HepG2 (cell line): ENCODE measurements around the gene JAGN1. TPM values are rescaled to one million over a fixed set of nuclear protein-coding genes. Genes with fewer than 3 reads are reported as not detected.

Source experiments
- ATAC-seq: fragments of 200-7000 bp; cut with Tn5 transposase; 3 replicates; pipeline ENCODE4 v1.9.1; 2020; ENCODE audit warnings: mild to moderate bottlenecking, moderate library complexity
- BruUV-seq: library from RNA; stranded (reverse); fragments of 400-500 nt; replicated peaks from 2 replicates; lab custom pipeline; 2021; lab: Mats Ljungman, UMichigan
- CTCF ChIA-PET: fragments of 300-600 bp; formaldehyde crosslinking; extraction: SDS; loops from one replicate; lab custom pipeline; 2021; ENCODE audit warnings: low total read pairs, inconsistent platforms, low intra/inter-chr PET ratio; lab: Yijun Ruan, JAX
- POLR2A ChIA-PET: fragments of 350-600 bp; sonication (Branson Sonifier 250); formaldehyde crosslinking; loops from one replicate; lab custom pipeline; 2020; ENCODE audit warnings: antibody characterized with exemption, inconsistent platforms; lab: Yijun Ruan, JAX
- DNase-seq: peaks from one replicate; pipeline ENCODE4 v3.0.0-alpha.2; 2015; ENCODE audit warnings: low spot score
- FAIRE-seq: peaks from 3 replicates; lab custom pipeline; 2011; peaks lifted over from hg19 to GRCh38; lab: Jason Lieb, UNC
- H2AFZ ChIP-seq: one replicate; pipeline ENCODE4 v1.6.1; 2011; ENCODE audit warnings: low read length, inconsistent platforms
- H3K27ac ChIP-seq: fragments of 300-600 bp; 3 replicates; pipeline ENCODE4 v1.8.0; 2011; ENCODE audit warnings: mixed run types, mild to moderate bottlenecking, mixed read lengths, low read length, inconsistent platforms; ENCODE audit not compliant: insufficient read depth; ENCODE audit errors: extremely low read length
- H3K27me3 ChIP-seq, 2 experiments: fragments of 200-600 bp in 1 of 2; 2 replicates in 1 of 2; 3 replicates in 1 of 2; pipeline versions ENCODE4 v1.6.0 to v1.8.0; 2011; ENCODE audit warnings: low read length in 2 of 2, mild to moderate bottlenecking in 2 of 2, moderate library complexity in 2 of 2, inconsistent platforms in 1 of 2; ENCODE audit not compliant: insufficient read depth in 2 of 2, control insufficient read depth in 1 of 2
- H3K36me3 ChIP-seq, 2 experiments: fragments of 200-600 bp in 1 of 2; replicated peaks in 1 of 2; 2 replicates in 1 of 2; 3 replicates in 1 of 2; pipeline versions ENCODE4 v1.5.1 to v1.8.0; 2011; ENCODE audit warnings: low read length in 2 of 2, inconsistent platforms in 1 of 2; ENCODE audit not compliant: insufficient read depth in 2 of 2, control insufficient read depth in 1 of 2
- H3K4me1 ChIP-seq: 2 replicates; pipeline ENCODE4 v1.5.1; 2012; ENCODE audit warnings: low read length, inconsistent platforms; ENCODE audit not compliant: insufficient read depth
- H3K4me2 ChIP-seq: 2 replicates; pipeline ENCODE4 v1.6.0; 2011; ENCODE audit warnings: low read depth, low read length, inconsistent platforms
- H3K4me3 ChIP-seq, 3 experiments: fragments of 200-600 bp in 1 of 3; sonication (generic), shearing (Covaris generic) in 1 of 3; replicated peaks in 1 of 3; 2 replicates each; pipeline ENCODE4 v1.5.1; 2011 to 2016; ENCODE audit warnings: low read length in 3 of 3, inconsistent platforms in 2 of 3, low read depth in 2 of 3, mild to moderate bottlenecking in 2 of 3, control low read depth in 1 of 3, mixed read lengths in 1 of 3; ENCODE audit not compliant: insufficient read depth in 1 of 3
- H3K79me2 ChIP-seq: one replicate; pipeline ENCODE4 v1.6.1; 2011; ENCODE audit warnings: low read length, inconsistent platforms; ENCODE audit not compliant: insufficient read depth
- H3K9ac ChIP-seq: 2 replicates; pipeline ENCODE4 v1.6.0; 2011; ENCODE audit warnings: mild to moderate bottlenecking, low read depth, low read length, inconsistent platforms; ENCODE audit not compliant: insufficient read depth
- H3K9me3 ChIP-seq: 2 replicates; pipeline ENCODE4 v1.5.1; 2012; ENCODE audit warnings: mild to moderate bottlenecking, low read length
- H4K20me1 ChIP-seq: 2 replicates; pipeline ENCODE4 v1.6.0; 2011; ENCODE audit warnings: inconsistent platforms, mild to moderate bottlenecking, low read length, moderate library complexity; ENCODE audit not compliant: insufficient read depth
- CEBPG ChIP-seq: IDR thresholded peaks from 2 replicates; pipeline ENCODE4 v1.6.1; 2016
- LCORL ChIP-seq, 2 experiments: fragments of 450-650 bp in 1 of 2; sonication (generic) in 1 of 2; formaldehyde crosslinking in 1 of 2; IDR thresholded peaks; 2 replicates each; pipeline versions ENCODE4 v1.5.0 to v1.6.1; 2017 to 2020; ENCODE audit warnings: antibody characterized with exemption in 1 of 2, missing genetic modification reagents in 1 of 2
- MAFG ChIP-seq: sonication (generic); formaldehyde crosslinking; IDR thresholded peaks from 2 replicates; pipeline ENCODE4 v1.5.1; 2020; ENCODE audit warnings: mild to moderate bottlenecking, missing genetic modification reagents
- MEIS2 ChIP-seq: sonication (generic); formaldehyde crosslinking; IDR thresholded peaks from 2 replicates; pipeline ENCODE4 v1.9.0; 2021; ENCODE audit warnings: mild to moderate bottlenecking, missing genetic modification reagents
- RAD51 ChIP-seq: fragments of 450-650 bp; IDR thresholded peaks from 2 replicates; pipeline ENCODE4 v1.6.1; 2016; ENCODE audit warnings: borderline replicate concordance
- SOX6 ChIP-seq, 2 experiments: fragments of 450-650 bp in 1 of 2; sonication (generic) in 1 of 2; formaldehyde crosslinking in 1 of 2; IDR thresholded peaks; 2 replicates each; pipeline versions ENCODE4 v1.4.0 to v1.6.1; 2017 to 2020; ENCODE audit warnings: antibody characterized with exemption in 1 of 2, mild to moderate bottlenecking in 1 of 2, missing genetic modification reagents in 1 of 2
- TMF1 ChIP-seq: sonication (generic); formaldehyde crosslinking; IDR thresholded peaks from 2 replicates; pipeline ENCODE4 v1.8.1; 2022; ENCODE audit warnings: low read depth, missing genetic modification reagents
- ZNF101 ChIP-seq: sonication (generic); formaldehyde crosslinking; IDR thresholded peaks from 2 replicates; pipeline ENCODE4 v1.4.0; 2020; ENCODE audit warnings: mild to moderate bottlenecking, low read depth, missing genetic modification reagents, borderline replicate concordance
- ZNF333 ChIP-seq: sonication (generic); formaldehyde crosslinking; IDR thresholded peaks from 2 replicates; pipeline ENCODE4 v1.4.0; 2020; ENCODE audit warnings: mild to moderate bottlenecking, missing genetic modification reagents, borderline replicate concordance
- ZNF335 ChIP-seq: sonication (generic); formaldehyde crosslinking; IDR thresholded peaks from 2 replicates; pipeline ENCODE4 v1.4.0; 2020; ENCODE audit warnings: missing genetic modification reagents
- ZNF629 ChIP-seq: sonication (generic); formaldehyde crosslinking; conservative IDR thresholded peaks from 2 replicates; pipeline ENCODE4 v1.5.0; 2020; ENCODE audit warnings: missing genetic modification reagents
- WGBS: methylation state at CpG from one replicate; pipeline ENCODE4 v1.1.6; 2017; ENCODE audit warnings: low lambda C conversion rate; 5-methylcytosine and 5-hydroxymethylcytosine counted together
- in situ Hi-C: cut with HindIII; loops from 2 replicates; pipeline ENCODE4 v1.10.0; 2017; ENCODE audit warnings: low pct_unique_long_range_greater_than_20kb; ENCODE audit not compliant: extremely low pct_ligation_motif_present
- intact Hi-C: fragments of 100-400 bp; cut with micrococcal nuclease; formaldehyde crosslinking; loops from one replicate; pipeline ENCODE4 v1.10.0; 2022; ENCODE audit not compliant: unreplicated experiment
- polyA plus RNA-seq, 8 experiments: library from polyadenylated mRNA; depleted of rRNA in 3 of 8; stranded (reverse) in 7 of 8; unstranded in 1 of 8; fragments of >200 nt; fragmentation: Illumina TruSeq in 4 of 8; extraction: Trizol in 4 of 8; gene quantifications; 2 replicates each; pipeline versions ENCODE4 v1.2.1 to v1.2.3, GENCODE V29; 2011 to 2016; ENCODE audit warnings: low read depth in 4 of 8, missing spikeins in 1 of 8, mixed read lengths in 1 of 8; ENCODE audit not compliant: insufficient read depth in 1 of 8
- total RNA-seq, 5 experiments: library from RNA; depleted of rRNA; stranded (reverse); fragments of >200 nt; fragmentation: Illumina TruSeq; extraction: Trizol; gene quantifications; 2 replicates each; pipeline ENCODE4 v1.2.3, GENCODE V29; 2016; ENCODE audit warnings: low read depth in 1 of 5
- TF ChIP-seq, protein P1 (sequence below): sonication (generic); formaldehyde crosslinking; IDR thresholded peaks from 2 replicates; pipeline ENCODE4; 2020; ENCODE audit warnings: missing genetic modification reagents, mild to moderate bottlenecking, borderline replicate concordance
- TF ChIP-seq, protein P2 (sequence below): sonication (generic); formaldehyde crosslinking; IDR thresholded peaks from 2 replicates; pipeline ENCODE4 v1.5.0; 2020; ENCODE audit warnings: mild to moderate bottlenecking, missing genetic modification reagents
- TF ChIP-seq, protein P3 (sequence below): sonication (generic); formaldehyde crosslinking; IDR thresholded peaks from 2 replicates; pipeline ENCODE4 v1.5.1; 2020; ENCODE audit warnings: missing genetic modification reagents, mild to moderate bottlenecking, borderline replicate concordance
- TF ChIP-seq, protein P4 (sequence below), 2 experiments: fragments of 450-650 bp in 1 of 2; sonication (generic) in 1 of 2; formaldehyde crosslinking; IDR thresholded peaks; 2 replicates each; pipeline versions ENCODE4 v1.5.0 to v1.8.0; 2020 to 2022; ENCODE audit warnings: mild to moderate bottlenecking in 1 of 2, missing genetic modification reagents in 1 of 2
- TF ChIP-seq, protein P5 (sequence below): sonication (generic); formaldehyde crosslinking; IDR thresholded peaks from 2 replicates; pipeline ENCODE4 v1.5.1; 2020; ENCODE audit warnings: mild to moderate bottlenecking, missing genetic modification reagents, borderline replicate concordance

The JAGN1 gene
- total and polyA plus RNA-seq, 2 of the 13 experiments (the other 11 are each of a cell fraction or from before 2014, with no cell fraction given): 49.9 to 50.9 TPM

DNA sequence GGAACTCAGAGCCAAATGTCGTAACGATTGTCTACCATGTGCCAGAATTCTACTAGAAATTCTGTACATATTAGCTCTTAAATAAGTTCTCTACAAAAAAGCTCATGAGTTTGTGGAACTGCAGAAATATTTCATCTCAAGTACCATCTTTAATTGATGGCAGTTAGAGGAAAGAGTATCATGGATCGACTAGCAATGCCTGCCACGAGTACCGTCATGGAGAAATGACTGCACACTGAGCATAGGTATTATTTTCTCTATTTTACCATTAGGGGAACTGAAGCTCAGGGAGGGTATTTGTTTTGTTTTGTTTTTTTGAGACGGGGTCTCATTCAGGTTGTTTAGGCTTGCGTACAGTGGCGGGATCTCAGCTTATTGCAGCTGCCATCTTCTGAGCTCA, 49.4 kb upstream of the JAGN1 start:
- in situ Hi-C loops: no loop called here
- POLR2A ChIA-PET: no interaction called here
- TF ChIP-seq ZNF333 (CRISPR knock-in tag): no peak
- no peak for TF ChIP-seq TMF1 (CRISPR knock-in tag)
- TF ChIP-seq, protein P1, sequence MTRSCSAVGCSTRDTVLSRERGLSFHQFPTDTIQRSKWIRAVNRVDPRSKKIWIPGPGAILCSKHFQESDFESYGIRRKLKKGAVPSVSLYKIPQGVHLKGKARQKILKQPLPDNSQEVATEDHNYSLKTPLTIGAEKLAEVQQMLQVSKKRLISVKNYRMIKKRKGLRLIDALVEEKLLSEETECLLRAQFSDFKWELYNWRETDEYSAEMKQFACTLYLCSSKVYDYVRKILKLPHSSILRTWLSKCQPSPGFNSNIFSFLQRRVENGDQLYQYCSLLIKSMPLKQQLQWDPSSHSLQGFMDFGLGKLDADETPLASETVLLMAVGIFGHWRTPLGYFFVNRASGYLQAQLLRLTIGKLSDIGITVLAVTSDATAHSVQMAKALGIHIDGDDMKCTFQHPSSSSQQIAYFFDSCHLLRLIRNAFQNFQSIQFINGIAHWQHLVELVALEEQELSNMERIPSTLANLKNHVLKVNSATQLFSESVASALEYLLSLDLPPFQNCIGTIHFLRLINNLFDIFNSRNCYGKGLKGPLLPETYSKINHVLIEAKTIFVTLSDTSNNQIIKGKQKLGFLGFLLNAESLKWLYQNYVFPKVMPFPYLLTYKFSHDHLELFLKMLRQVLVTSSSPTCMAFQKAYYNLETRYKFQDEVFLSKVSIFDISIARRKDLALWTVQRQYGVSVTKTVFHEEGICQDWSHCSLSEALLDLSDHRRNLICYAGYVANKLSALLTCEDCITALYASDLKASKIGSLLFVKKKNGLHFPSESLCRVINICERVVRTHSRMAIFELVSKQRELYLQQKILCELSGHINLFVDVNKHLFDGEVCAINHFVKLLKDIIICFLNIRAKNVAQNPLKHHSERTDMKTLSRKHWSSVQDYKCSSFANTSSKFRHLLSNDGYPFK (CRISPR knock-in tag): no peak
- no peak for TF ChIP-seq MAFG (CRISPR knock-in tag)
- TF ChIP-seq, protein P2, sequence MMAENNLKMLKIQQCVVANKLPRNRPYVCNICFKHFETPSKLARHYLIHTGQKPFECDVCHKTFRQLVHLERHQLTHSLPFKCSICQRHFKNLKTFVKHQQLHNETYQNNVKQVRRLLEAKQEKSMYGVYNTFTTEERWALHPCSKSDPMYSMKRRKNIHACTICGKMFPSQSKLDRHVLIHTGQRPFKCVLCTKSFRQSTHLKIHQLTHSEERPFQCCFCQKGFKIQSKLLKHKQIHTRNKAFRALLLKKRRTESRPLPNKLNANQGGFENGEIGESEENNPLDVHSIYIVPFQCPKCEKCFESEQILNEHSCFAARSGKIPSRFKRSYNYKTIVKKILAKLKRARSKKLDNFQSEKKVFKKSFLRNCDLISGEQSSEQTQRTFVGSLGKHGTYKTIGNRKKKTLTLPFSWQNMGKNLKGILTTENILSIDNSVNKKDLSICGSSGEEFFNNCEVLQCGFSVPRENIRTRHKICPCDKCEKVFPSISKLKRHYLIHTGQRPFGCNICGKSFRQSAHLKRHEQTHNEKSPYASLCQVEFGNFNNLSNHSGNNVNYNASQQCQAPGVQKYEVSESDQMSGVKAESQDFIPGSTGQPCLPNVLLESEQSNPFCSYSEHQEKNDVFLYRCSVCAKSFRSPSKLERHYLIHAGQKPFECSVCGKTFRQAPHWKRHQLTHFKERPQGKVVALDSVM: no peak
- no peak for TF ChIP-seq ZNF335 (CRISPR knock-in tag)
- no peak for TF ChIP-seq MEIS2 (CRISPR knock-in tag)
- no peak for TF ChIP-seq SOX6 (IDR thresholded peaks at IDR 0.05)
- no peak for TF ChIP-seq SOX6 (CRISPR knock-in tag; IDR thresholded peaks at IDR 0.05)
- no peak for TF ChIP-seq LCORL (IDR thresholded peaks at IDR 0.05)
- TF ChIP-seq LCORL (CRISPR knock-in tag; IDR thresholded peaks at IDR 0.05): no peak
- TF ChIP-seq RAD51: no peak
- TF ChIP-seq, protein P3, sequence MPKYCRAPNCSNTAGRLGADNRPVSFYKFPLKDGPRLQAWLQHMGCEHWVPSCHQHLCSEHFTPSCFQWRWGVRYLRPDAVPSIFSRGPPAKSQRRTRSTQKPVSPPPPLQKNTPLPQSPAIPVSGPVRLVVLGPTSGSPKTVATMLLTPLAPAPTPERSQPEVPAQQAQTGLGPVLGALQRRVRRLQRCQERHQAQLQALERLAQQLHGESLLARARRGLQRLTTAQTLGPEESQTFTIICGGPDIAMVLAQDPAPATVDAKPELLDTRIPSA: no peak
- TF ChIP-seq ZNF629: no peak
- TF ChIP-seq ZNF101: no peak
- TF ChIP-seq, protein P4, sequence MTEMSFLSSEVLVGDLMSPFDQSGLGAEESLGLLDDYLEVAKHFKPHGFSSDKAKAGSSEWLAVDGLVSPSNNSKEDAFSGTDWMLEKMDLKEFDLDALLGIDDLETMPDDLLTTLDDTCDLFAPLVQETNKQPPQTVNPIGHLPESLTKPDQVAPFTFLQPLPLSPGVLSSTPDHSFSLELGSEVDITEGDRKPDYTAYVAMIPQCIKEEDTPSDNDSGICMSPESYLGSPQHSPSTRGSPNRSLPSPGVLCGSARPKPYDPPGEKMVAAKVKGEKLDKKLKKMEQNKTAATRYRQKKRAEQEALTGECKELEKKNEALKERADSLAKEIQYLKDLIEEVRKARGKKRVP (CRISPR knock-in tag; IDR thresholded peaks at IDR 0.05): no peak
- TF ChIP-seq, protein P5, sequence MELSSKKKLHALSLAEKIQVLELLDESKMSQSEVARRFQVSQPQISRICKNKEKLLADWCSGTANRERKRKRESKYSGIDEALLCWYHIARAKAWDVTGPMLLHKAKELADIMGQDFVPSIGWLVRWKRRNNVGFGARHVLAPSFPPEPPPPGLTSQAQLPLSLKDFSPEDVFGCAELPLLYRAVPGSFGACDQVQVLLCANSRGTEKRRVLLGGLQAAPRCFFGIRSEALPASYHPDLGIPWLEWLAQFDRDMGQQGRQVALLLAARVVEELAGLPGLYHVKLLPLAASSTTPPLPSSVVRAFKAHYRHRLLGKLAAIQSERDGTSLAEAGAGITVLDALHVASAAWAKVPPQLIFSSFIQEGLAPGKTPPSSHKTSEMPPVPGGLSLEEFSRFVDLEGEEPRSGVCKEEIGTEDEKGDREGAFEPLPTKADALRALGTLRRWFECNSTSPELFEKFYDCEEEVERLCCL (CRISPR knock-in tag): no peak
- no peak for TF ChIP-seq CEBPG

More for the DNA sequence above, 49.4 kb upstream of the JAGN1 start:
- no peak overlapping the region for H3K27ac ChIP-seq
- intact Hi-C loops: loop anchor here (5.0 kb wide), 1 partner anchor 386 kb away; no protein-coding TSS in a partner anchor
- no peaks in the 10 kb centered on the region for H3K79me2 ChIP-seq
- H3K27me3 ChIP-seq: no peaks in the 10 kb centered on the region; a peak in 1 of 5 replicates
- BruUV-seq: no TSS peak
- H2AFZ ChIP-seq: no peak overlapping the region
- H3K4me1 ChIP-seq: peaks cover 15% of the 10 kb centered on the region
- FAIRE-seq (no peak), ATAC-seq (no peak), DNase-seq (no peak)
- CTCF ChIA-PET: no interaction called here
- 89% methylated on average over 8 of the region's 8 CpGs for WGBS
- no peaks in the 10 kb centered on the region for H3K9me3 ChIP-seq
- no peak overlapping the region for H3K4me3 ChIP-seq
- peaks cover 8 to 39% of the 10 kb centered on the region in 2 experiments; a peak in 4 of 5 replicates for H3K36me3 ChIP-seq
- H4K20me1 ChIP-seq: no peaks in the 10 kb centered on the region
- no peak overlapping the region for H3K9ac ChIP-seq
- no peak overlapping the region for H3K4me2 ChIP-seq
